ENCODE data around the gene GTPBP6.

Gene GTPBP6, protein sequence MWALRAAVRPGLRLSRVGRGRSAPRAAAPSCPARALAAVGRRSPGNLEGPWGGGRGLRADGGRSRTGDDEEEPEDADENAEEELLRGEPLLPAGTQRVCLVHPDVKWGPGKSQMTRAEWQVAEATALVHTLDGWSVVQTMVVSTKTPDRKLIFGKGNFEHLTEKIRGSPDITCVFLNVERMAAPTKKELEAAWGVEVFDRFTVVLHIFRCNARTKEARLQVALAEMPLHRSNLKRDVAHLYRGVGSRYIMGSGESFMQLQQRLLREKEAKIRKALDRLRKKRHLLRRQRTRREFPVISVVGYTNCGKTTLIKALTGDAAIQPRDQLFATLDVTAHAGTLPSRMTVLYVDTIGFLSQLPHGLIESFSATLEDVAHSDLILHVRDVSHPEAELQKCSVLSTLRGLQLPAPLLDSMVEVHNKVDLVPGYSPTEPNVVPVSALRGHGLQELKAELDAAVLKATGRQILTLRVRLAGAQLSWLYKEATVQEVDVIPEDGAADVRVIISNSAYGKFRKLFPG

DNA sequence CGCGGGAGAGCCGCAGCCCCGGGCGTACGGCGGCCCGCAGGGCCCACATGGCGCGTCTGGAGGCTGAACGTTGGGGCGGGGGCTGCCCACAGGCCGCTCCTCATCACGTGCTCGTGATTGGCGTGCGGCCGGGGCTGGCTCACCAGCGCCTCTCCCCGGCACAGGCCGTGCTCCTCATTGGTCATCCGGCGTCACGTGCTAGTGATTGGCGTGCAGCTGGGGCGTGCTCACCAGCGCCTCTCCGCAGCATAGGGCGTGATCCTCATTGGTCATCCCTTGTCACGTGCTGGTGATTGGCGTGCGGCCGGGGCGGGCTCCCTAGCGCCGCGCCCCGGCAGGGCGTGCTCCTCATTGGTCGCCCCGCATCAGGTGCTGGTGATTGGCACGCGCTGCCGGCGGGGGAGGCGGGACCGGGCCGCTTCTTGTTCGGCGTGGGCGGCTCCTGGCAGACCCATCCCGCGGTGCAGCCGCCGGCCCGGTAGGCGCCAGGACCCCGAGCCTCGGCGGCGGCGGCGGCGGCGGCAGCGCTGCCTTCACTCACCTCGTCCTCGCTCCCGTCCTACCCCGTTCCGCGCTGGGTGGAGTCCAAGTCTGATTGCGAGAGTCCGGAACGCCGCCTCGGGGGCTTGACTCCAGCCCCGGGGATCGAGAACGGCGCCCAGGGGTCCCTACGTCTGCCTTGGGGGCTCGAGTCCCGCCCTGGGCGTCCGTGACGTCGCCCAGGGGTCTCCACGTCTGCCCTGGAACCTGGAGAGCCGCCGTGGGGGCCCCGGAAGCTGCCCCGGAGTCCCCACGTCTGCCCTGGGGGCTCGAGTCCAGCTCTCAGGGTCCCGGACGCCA lies at the start of gene GTPBP6:
Gene GTPBP6 (minus strand): TSS at position 58 of the 840 bp plus-strand sequence. CDS start 9 bp downstream, at position 49.
- no peak for DNase-seq

DNA sequence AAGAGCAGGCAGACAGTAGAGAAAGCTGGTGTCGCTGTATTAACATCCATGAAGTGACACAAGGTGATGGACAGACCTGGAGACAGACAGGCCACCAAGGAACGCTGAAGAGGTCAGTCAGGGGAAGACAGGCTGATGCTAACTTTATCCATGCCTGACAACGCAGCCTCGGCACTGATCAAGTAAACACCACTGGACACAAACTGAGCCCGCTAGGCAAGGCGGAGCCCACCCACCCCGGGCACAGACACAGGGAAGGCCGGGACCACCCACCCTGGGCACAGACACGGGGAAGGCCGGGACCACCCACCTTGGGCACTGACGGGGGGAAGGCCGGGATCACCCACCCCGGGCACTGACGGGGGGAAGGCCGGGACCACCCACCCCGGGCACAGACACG lies 49.3 kb upstream of the GTPBP6 start:
- DNase-seq, result no peak

DNA sequence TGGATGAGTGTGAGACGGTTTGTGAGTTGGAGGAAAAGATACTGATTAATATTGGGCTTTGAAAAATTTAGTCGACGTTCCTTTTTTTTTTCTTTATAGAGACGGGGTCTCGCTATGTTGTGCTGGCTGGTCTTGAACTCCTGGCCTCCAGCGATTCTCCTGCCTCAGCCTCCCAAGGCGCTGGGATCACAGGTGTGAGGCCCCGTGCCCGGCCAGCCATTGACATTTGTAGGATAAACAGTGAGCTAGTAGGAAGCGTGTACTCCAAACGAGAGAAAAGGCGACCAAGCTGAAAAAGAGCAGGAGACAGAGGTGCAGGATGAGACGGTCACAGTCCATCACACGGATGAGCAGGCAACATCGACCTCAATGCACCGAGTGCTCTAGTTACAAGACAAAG lies 48.8 kb upstream of the GTPBP6 start:
- no peak for DNase-seq

DNA sequence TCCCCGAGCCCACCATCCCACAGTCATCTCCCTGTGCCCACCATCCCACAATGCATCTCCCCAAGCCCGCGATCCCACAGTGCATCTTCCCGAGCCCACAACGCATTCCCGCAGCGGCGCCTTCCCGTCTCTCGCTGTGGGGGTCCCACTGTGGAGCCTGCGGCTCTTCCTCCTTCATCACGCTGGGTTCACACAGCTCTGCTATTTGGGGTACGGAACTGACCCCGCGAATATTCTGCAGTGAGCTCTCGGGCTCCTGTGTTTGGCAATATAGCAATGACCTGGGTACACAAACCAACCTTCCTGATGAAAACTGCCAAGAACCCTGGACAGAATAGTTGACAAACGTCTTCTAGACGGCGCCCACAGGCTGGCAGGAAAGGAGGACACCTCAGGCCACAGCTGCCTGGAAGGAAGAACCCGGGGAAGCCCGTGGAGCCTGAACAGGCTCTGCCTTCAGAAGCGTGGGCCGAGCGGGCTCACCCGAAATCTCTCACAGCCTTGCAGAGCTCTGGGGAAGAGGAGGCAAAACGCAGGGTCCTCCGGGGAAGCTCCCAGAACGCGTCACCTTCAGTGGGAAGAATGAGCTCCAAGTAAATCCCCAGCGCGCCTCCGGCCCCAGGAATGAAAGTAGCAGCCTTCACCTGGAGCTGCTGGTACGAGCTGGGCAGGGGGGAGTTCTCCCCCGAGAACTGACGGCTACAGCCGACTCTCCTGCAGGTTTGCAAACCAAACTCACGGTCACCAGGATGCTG lies 45.2 kb upstream of the GTPBP6 start:
- no peak for DNase-seq

DNA sequence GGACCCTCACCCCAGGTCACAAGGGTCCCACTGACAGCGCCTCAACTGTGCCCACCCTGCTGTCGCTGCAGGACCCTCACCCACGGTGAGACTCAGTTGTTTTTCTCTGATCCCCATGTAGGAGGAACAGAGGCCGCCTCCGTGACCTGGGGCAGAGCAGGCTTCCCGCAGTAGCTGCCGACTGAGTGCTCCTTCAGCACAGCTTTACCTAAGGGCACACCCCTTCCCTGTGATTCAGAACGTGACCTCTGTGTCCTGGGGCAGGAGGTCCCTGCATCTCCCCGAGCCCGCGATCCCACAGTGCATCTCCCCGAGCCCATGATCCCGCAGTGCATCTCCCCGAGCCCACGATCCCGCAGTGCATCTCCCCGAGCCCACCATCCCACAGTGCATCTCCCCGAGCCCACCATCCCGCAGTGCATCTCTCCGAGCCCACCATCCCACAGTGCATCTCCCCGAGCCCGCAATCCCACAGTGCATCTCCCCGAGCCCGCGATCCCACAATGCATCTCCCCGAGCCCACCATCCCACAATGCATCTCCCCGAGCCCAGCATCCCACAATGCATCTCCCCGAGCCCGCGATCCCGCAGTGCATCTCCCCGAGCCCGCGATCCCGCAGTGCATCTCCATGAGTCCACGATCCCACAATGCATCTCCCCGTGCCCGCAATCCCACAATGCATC lies 44.5 kb upstream of the GTPBP6 start:
- no peak for DNase-seq

DNA sequence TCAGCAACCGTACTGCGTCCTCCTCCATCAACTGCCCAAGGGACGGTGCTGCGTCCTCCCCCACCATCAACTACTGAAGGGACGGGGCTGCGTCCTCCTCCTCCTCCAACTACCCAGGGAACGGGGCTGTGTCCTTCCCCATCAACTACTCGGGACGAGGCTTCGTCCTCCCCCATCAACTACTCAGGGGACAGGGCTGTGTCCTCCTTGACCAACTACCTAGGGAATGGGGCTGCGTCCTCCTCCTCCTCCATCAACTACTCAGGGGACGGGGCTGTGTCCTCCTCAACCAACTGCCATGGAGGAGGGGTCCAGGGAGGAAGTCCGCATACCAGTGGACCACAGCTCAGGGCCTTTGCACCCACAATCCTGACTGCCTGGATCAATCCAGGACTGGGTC lies 43.8 kb upstream of the GTPBP6 start:
- no peak for DNase-seq

DNA sequence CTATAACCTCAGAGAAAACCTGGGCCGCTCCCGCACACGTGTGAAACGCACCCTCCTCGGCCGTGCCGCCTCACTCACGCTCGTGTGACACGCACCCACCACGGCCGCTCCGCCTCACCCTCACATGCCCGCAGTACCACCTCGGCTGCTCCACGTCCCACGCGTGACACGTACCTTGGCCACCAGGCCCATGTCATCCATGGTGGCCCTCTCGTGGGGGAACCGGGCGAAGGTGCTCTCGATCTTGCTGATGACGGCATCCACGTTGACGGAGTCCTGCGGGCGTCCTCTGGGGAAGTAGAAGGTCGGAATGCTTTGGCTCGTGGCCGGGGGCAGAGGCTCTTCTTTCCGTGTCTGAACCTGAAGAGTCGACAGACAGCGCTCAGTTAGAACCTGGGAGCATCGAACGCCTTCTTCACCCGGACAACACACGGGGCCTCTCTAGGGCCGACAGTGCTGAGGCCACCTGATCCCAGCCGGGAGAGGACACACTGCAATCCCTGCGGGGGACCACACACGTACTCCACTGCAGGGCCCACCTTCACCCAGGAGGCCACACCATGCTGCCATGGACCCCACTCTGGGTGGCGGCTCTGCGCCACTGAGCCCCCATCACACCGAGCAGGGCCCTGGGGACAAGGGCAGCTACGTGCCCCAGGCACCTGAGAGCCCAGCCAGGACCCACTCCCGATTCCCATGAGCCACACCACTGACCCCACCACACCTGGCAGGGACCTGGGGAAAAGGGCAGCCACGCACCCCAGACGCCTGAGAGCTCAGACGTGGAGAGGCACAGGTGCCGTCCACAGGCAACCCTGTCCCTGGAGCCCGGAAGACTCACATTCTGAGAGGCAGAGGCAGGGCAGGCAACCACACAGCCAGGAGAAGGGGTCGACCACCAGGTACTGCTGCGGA lies 42.9 kb upstream of the GTPBP6 start:
- DNase-seq, result no peak

DNA sequence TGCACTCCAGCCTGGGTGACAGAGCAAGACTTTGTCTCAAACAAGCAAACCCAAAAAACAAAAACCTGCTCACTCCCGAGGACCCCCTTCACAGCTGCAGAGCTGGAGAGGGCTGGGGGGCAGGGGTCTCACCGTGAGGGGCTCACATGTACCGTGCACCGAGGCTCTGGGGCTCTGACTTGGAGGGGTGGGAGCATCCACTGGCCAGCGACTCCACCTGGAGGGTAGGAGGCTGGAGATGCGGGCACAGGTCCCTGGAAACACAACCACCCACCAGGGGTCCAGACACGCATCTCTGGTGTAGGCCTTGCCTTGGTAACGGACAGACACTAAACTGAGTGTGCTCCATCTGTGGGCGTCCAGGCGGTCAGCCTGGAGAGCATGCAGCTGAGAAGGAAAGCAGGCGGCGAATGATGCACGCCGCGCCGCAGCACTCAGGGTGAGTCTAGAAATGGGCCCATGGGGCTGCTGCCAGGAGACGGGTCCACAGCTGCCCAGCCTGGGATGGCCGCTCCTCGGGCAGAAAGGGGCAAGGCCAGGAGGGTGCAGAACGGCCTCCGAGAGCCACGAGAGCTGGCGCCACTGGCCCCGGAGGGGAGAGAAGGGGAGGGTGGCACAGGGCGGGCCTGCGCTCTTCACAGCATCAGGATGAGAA lies 42.0 kb upstream of the GTPBP6 start:
- no peak for DNase-seq

DNA sequence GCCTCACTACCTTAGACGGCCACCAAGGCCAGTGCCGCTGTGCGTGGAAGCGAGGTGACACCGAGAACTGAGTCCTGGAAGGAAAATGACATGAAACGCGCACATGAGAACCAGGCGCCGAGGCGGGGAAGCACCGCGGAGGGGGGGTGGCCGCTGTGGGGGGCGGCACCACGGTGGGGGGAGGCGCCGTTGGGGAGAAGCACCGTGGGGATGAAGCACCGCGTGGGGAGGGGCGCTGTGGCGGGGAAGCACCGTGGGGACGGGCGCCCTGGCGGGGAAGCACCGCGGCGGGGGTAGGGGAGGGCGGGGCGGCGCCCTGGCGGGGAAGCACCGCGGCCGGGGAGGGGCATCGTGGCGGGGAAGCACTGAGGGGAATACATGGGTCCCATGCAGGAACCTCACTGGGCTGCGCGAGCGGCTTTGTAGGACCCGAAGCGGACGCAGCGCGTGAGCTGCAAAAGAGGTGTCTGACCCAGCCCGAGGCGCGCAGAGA lies 40.1 kb upstream of the GTPBP6 start:
- no peak for DNase-seq

DNA sequence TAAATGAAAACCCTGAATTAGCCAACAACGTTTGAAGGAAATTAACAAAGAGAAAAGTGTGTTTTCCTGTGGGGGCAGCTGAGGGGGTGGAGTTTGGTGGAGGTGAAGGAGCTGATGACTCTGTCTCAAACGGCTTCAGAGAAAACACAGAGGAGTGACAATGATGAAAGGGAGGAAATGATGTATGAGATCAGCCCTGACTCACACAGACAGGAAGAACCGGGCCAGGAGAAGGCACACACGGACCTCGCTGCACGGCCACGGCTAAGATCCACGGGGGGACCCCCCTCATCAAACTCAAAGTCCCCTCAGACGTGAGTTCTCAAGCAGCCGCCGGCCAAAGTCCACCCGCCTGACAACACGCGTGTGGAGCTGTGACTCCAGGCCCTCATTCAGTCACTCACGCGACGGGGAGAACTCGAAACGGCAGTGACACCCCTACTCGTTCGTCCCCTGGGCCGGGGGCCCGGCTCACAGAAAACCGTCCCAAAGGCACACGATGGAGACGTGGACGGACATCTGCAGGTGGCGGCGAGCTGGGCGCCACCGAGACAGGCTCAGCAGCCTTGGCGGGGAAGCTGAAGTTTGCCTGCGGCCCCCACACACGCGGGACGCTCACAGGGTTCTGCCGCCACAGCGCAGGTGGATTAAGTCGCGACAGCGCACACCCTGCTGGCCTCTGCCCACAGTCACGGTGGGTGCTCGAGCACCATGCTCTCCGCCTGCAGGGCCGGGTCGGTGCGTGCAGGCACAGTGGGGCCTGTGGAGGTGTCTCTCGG lies 39.3 kb upstream of the GTPBP6 start:
- DNase-seq, result no peak

DNA sequence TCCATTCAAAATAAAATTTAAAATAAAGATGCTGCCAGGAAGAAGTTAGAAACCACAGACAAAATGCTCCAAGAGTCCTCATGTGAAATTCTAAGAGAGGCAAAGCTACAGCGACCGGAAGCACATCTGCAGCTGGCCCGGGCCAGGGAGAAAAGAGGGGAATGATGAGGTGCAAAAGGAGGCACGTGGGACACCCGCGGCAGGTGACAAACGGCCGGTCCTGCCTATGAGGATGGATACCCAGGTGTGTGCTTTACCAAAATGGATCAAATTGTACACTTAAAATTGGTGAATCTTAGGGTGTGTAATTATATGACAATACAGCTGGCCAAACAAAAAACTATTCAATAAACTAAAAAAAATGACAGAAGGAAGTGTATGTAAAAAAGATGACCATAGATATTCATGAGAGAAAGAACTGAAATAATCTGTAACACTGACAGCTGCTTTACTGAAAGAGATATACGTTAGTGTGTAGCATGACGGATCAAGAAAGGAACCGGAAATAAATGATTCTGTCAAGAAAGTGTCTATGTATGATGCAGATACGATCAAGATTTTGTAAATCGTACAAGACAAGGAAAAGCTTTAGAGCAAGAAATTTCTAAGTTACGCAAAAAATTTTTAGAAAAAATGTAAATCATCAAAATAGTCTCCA lies 38.6 kb upstream of the GTPBP6 start:
- no peak for DNase-seq

DNA sequence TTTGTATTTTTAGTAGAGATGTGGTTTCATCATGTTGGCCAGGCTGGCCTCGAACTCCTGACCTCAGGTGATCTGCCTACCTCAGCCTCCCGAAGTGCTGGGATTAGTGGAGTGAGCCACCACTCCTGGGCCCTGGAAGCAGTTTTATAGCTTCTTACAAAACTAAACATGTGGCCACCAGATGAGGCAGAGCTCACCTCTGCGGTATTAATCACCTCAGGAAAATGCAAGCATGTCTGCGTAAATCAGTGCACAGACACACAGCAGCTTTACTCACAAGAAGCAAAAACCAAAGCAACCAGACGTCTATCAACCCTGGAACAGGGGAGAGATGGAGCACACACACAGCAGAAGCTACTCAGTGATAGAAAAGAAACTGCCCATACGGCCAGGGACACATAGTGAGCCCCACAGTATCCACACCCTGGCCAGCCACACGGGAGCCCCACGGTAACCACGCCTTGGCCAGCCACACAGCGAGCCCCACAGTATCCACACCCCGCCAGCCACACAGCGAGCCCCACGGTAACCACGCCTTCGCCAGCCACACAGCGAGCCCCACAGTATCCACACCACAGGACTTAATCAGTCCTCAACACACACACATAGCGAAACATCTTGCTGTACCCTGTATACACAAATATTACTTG lies 37.9 kb upstream of the GTPBP6 start:
- DNase-seq, result no peak

DNA sequence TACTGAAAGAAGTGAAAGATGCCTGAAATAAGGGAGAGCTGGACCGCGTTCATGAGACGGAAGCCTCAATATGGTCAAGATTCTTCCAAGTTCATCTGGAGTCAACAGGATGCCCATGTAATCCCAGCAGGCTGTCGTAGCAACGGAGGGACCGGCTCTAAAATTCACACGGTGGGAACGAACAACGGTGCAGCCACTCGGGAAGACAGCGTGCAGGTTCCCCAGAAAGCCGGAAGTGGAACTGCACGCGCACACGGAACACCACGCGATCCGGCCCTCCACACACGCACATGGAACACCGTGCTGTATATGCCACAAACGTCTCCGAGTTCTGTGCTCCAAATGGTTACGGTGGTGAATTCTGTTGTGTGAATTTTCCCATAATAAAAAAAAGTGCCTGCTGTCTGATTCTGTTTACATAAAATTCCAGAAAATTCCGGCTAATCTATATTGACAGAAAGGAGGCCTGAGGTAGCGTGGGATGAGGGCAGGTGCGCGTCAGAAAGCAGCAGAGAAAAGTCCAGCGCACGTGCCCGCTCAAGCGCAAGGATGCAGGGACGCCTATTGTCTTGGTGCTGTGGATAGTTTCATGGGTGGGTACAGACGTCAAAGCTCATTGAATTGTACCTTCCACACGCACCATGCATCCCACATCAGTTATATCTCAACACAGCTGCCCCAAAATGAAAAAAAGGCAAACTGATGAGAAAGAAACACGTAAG lies 36.9 kb upstream of the GTPBP6 start:
- DNase-seq, result no peak

DNA sequence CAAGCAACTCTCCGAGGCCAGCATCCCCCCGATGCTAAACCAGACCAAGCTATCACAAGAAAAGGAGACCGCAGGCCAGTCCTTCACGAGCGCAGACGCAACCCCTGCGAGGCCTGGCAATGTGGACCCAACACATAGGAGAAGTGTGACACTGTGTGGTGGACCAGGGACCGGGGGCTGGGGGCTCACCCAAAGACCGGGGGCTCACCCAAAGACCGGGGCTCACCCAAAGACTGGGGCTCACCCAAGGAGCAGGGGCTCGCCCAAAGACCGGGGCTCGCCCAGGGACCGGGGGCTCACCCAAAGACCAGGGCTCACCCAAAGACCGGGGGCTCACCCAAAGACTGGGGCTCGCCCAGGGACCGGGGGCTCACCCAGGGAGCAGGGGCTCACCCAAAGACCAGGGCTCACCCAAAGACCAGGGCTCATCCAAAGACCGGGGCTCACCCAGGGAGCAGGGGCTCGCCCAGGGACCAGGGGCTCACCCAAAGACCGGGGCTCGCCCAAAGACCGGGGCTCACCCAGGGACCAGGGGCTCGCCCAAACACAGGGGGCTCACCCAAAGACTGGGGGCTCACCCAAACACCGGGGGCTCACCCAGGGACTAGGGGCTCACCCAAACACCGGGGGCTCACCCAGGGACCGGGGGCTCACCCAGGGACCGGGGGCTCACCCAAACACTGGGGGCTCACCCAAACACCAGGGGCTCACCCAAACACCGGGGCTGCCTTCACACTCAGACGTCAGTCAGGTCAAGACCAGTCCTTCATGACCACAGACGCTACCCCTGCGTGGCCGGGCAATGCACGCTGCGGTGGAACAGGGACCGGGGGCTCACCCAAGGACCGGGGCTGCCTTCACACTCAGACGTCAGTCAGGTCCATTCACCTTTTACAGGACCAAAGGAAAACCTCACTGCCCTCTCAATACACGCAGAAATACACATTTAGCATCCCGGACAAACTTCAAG lies 35.3 kb upstream of the GTPBP6 start:
- DNase-seq, result no peak

DNA sequence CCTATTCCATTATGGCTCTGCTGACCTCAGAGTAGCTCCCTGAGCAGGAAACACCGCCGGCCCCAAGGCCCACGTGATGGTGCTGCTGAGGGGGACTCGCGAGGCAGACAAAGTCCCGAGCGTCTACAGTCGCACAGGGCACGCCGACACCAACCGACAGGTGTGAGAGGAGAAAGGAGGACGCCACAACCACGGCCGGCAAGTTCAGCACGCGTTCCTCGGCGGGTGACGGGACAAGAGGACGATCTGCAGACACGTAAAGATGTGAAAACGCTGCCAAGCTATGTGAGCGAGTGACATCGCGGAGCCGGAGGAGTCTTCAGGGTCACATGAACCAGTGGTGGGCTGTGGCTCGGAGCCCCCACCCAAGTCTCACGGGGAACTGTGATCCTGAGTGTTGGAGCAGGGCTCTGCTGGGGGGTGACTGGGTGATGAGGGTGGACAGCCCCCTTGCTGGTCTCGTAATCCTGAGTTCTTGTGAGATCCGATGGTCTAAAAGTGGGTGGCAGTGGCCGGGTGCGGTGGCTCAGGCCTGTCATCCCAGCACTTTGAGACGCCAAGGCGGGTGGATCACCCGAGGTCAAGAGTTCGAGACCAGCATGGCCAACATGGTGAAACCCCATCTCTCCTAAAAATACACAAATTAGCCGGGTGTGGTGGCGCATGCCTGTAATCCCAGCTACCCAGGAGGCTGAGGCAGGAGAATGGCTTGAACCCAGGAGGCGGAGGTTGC lies 34.2 kb upstream of the GTPBP6 start:
- DNase-seq, result no peak
